Stimulated activated CD4-positive, alpha-beta T cell treated with anti-CD3 and anti-CD28 coated beads, Interleukin-1b, Interleukin-23, amount 100 ng/mL, for 4 hours (primary cell): ENCODE results near the gene TAF15.

Experiments used
- DNase-seq, 2 donors: peaks; one replicate each; pipeline ENCODE4 v3.0.0-alpha.2; 2020; ENCODE audit warnings: low read depth in 2 of 2

The TAF15 gene

GRCh38 chr17:35808962-35809854 is at the start of gene TAF15:
Gene TAF15 (plus strand): TSS chr17:35809484. CDS start chr17:35809570, 86 bp downstream.
- peak; percentile 88 for DNase-seq

DNA sequence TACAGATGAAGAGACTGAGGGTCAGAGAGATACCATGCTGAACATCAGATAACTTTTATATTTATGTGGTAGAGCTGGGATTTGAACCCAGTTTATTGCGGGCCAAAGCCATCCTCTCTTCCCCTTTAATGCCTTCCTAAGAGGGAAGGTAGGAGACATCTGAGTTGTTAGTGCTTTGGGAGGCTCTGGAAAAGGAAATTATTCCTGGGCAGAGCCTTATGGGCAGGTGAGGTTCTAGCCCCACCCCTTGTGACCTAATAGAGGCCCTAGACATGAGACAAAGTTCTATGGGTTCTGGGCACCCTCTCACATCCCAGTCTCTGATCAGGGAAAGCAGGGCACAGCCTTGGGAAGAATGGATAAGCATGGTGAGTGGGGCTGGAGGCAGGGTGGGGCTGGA is 48.7 kb upstream of the TAF15 start, which contains the start of gene C17orf50:
C17orf50 (plus strand) TSS at position 301 of the 400 bp plus-strand sequence; CDS start at position 356, 55 bp downstream.
- no peak for DNase-seq

DNA sequence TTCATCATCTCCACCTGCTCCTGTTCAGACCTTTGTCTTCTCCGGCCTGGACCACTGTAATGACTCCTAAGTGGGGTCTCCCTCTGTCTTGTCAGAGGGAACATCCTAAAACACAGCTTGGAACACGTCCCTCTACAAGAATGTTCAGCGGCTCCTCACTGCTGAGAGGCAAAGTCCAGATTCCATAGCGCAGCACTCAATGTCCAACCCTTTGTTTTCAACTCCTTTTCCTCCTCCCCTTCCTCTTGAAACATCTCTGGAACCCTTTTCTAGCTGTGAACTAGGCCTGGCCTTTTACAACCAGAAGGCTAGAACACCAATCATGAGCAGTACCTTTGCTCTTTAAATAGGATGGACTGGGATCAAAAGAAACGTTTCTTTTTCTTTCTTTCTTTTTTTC is 47.7 kb upstream of the TAF15 start:
- DNase-seq: no peak

- no peak for DNase-seq
These were observed 45.5 kb upstream of the TAF15 start for GRCh38 chr17:35763767-35764122.

- DNase-seq: peak; percentile 74 to 87
These were observed 44.9 kb upstream of the TAF15 start for GRCh38 chr17:35764123-35764991.

GRCh38 chr17:35765086-35765710 is 44.1 kb upstream of the TAF15 start:
- DNase-seq: no peak

GRCh38 chr17:35765756-35766488 is 43.4 kb upstream of the TAF15 start:
- DNase-seq: no peak

DNA sequence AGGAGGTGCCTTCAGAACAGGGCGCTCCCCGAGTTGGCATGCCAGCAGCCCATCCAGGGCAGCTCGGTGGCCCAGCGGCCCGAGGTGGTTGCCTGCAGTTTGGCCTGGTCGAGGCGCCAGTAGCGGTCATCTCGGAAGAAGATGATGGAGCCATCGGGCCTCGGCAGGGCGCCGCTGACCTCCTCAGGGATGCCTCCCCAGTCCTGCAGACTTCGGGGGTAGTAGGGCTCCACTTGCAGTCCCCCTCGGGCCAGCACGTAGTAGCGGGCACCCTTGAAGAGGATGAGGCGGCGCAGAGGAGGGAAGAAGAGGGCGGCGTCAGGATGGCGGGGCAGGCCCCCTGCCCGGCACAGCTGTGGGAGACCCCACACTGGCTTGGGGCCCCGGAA is 42.8 kb upstream of the TAF15 start:
- DNase-seq: no peak

DNA sequence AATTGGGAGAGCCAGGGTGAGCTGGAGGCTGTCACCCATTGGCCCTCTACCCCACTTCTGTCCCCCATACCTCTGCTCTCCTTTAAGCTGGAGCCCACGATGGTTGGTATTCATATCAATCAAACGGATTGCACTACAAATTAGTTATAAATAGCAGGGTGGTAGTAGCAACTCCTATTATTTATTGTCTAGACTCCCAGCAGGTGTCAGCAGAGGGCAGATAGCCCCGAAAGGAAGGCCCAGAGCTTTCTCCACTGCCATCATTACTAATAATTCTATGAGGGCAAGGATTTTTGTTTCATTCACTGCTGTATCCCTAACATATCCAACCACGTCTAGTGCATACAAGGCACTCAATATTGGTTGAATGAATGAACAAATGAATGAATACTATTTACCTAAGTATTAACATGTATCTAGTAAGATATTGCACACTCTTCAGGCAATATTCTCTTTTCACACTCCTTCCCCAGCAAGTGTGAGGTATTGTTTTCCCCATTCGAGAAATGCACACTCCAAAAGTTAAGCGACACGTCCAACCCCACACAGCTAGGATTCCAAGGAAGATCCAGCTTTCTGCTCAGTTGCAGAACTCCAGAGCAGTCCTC is 42.3 kb upstream of the TAF15 start:
- DNase-seq: peak in 1 of 2 donors; percentile 25

DNA sequence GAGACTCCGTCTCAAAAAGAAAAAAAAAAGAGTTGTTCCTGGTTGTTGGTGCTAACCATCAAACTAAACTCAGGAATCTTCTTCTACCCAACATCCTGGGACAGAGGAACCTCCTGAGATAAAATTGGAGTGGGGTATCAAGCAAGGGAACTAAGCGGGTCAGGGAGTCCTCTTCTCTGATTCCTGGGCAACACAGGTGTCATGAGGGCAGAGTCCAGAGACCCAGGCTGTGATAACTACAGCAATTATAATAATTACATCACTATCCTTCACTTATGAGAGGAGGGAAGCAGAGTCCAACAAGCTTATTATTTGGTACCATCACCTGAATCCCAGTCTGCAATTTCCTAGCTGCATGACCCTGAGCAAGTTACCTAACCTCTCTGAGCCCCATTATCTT is 40.5 kb upstream of the TAF15 start:
- DNase-seq: no peak

GRCh38 chr17:35769895-35770486 is 39.3 kb upstream of the TAF15 start:
- no peak for DNase-seq

GRCh38 chr17:35773129-35773528 is 36.2 kb upstream of the TAF15 start:
- no peak for DNase-seq

- DNase-seq: no peak
These were observed 35.4 kb upstream of the TAF15 start for GRCh38 chr17:35773679-35774425.

DNA sequence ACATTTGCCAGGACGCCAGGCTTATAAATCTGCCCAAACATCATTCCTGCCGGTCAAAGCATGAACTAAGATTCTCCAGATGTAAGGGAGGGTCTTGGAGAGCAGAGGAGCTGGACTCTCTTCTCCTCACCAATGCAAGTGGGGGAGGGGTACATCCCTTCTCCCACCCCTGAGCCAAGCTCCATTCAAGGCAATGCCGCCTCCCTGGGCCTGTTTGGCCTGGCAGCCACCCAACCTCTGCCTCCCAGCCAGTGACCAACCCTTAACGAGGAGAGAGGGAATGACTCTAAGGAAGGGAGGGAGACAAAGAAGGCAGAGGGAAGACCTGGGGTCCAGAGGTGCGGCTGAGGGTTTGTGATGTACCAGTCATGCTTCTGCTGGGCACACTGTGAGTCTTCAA is 34.8 kb upstream of the TAF15 start:
- DNase-seq: no peak

DNA sequence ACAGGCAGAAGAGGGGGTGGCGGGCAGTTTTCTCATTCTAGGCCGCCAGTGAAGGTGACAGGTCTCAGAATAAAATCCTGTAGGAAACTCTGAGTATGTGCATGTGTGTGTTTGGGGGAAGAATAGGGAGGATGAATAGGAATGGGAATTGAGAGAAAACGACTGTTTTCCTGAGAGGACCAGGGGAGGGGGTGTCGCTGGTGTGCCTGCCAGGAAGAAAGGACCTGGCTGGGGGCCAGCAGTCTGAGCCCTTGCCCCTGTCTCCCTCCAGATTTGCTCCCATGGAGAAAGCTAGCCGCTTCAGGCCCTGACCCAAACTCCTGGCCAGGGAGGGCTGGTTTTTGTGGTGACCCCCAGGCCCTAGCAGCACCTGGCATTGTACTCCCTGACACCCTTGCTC is 34.2 kb upstream of the TAF15 start:
- no peak for DNase-seq

- DNase-seq: no peak
These were observed 33.7 kb upstream of the TAF15 start for GRCh38 chr17:35775583-35775982.

GRCh38 chr17:35778641-35779196 is 30.6 kb upstream of the TAF15 start:
- DNase-seq: no peak

GRCh38 chr17:35780950-35781349 is 28.3 kb upstream of the TAF15 start:
- DNase-seq: no peak

DNA sequence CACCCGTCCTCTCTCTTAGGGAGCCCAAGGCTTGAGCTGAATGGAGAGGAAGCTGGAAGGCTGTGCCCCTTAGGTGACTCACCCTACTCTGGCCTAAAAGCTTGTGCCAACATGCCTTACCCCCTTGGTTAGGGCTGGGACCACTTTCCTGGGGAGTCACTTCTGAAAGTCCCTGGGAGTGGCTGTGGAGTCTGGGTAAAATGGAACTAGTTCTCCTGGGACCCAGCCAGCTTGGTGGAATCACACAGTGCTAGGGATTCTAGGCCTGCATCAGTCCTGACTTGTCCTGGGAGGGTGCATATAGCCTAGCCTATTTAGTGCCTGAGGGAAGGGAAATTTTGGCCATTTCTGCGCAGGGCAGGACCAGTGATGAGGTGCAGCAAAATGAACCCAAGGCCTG is 24.4 kb upstream of the TAF15 start:
- no peak for DNase-seq
